Type B pancreatic cell (in vitro differentiated cells): ENCODE measurements around the gene UBE2E1. TPM values are rescaled to one million over a fixed set of nuclear protein-coding genes. Genes with fewer than 3 reads are reported as not detected.

Source experiments
- DNase-seq: peaks from one replicate; pipeline ENCODE4 v3.0.0; 2021; ENCODE audit warnings: mixed read lengths; ENCODE audit not compliant: unreplicated experiment; ENCODE audit errors: extremely low spot score
- H3K27ac Mint-ChIP-seq: 2 replicates; pipeline ENCODE4 v1.8.0; 2021; ENCODE audit warnings: mild to moderate bottlenecking, mixed read lengths
- H3K27me3 Mint-ChIP-seq: 2 replicates; pipeline ENCODE4 v1.8.0; 2021; ENCODE audit warnings: mixed read lengths
- H3K36me3 Mint-ChIP-seq: 2 replicates; pipeline ENCODE4 v1.8.0; 2021; ENCODE audit warnings: mixed read lengths
- H3K4me1 Mint-ChIP-seq: one replicate; pipeline ENCODE4 v1.8.0; 2021; ENCODE audit warnings: mixed read lengths; ENCODE audit not compliant: unreplicated experiment
- H3K4me3 Mint-ChIP-seq: 2 replicates; pipeline ENCODE4 v1.8.0; 2021; ENCODE audit warnings: mild to moderate bottlenecking, mixed read lengths
- H3K9me3 Mint-ChIP-seq: 2 replicates; pipeline ENCODE4 v1.8.0; 2021; ENCODE audit warnings: mixed read lengths
- CTCF ChIP-seq: fragments of 200-600 bp; sonication (generic); conservative IDR thresholded peaks from 2 replicates; pipeline ENCODE4 v1.5.0; 2021; ENCODE audit warnings: antibody characterized with exemption, mild to moderate bottlenecking
- long read RNA-seq: library from polyadenylated mRNA; unstranded; transcript quantifications from one replicate; pipeline ENCODE4 v2.0.0, GENCODE V29; 2020
- total RNA-seq: library from RNA; stranded (reverse); gene quantifications from 2 replicates; pipeline ENCODE4 v1.2.1, GENCODE V29; 2021; ENCODE audit warnings: low replicate concordance

UBE2E1 gene
- 93.2 and 110 TPM in 2 replicates for total RNA-seq
- long read RNA-seq, partial matches to known transcripts, result 2 of 4 reads
- long read RNA-seq, other reads (novel, unspliced or antisense), result 1 of 4 reads

GRCh38 chr3:23805633-23806533 is at the start of gene UBE2E1:
Gene UBE2E1, plus strand, starts transcription at chr3:23805955. Its CDS starts 1,315 bp downstream, at chr3:23807270.
- H3K27ac Mint-ChIP-seq, result peak within 1 kb of the TSS; percentile 91
- peak; percentile 76 for DNase-seq
- TF ChIP-seq CTCF, result peak; percentile 23
- peak within 1 kb of the TSS; percentile 97 for H3K4me3 Mint-ChIP-seq
- H3K27me3 Mint-ChIP-seq, result no peaks in the 10 kb centered on the region
- no peaks in the 10 kb centered on the region for H3K9me3 Mint-ChIP-seq
- no peaks in the 10 kb centered on the region for H3K36me3 Mint-ChIP-seq
- H3K4me1 Mint-ChIP-seq, result peaks cover 32% of the 10 kb centered on the region

GRCh38 chr3:23756206-23756840 is 49.4 kb upstream of the UBE2E1 start:
- Mint-ChIP-seq H3K36me3 (no peaks in the 10 kb centered on the region), H3K27ac (no peak overlapping the region), H3K27me3 (peaks cover 3% of the 10 kb centered on the region), H3K4me1 (peaks cover 29% of the 10 kb centered on the region), H3K9me3 (no peaks in the 10 kb centered on the region), H3K4me3 (no peak overlapping the region)
- TF ChIP-seq CTCF, result no peak
- no peak for DNase-seq

- H3K27ac Mint-ChIP-seq, result no peak overlapping the region
- no peaks in the 10 kb centered on the region for H3K36me3 Mint-ChIP-seq
- no peak overlapping the region for H3K4me3 Mint-ChIP-seq
- no peaks in the 10 kb centered on the region for H3K9me3 Mint-ChIP-seq
- DNase-seq, result no peak
- H3K27me3 Mint-ChIP-seq, result peaks cover 3% of the 10 kb centered on the region
- TF ChIP-seq CTCF, result no peak
- H3K4me1 Mint-ChIP-seq, result peaks cover 38% of the 10 kb centered on the region
These were observed 47.4 kb upstream of the UBE2E1 start for GRCh38 chr3:23758253-23758838.

- no peaks in the 10 kb centered on the region for H3K36me3 Mint-ChIP-seq
- H3K4me1 Mint-ChIP-seq, result peaks cover 38% of the 10 kb centered on the region
- H3K27ac Mint-ChIP-seq, result no peak overlapping the region
- H3K9me3 Mint-ChIP-seq, result no peaks in the 10 kb centered on the region
- no peak for TF ChIP-seq CTCF
- H3K27me3 Mint-ChIP-seq, result peaks cover 3% of the 10 kb centered on the region
- no peak for DNase-seq
- no peak overlapping the region for H3K4me3 Mint-ChIP-seq
These were observed 45.4 kb upstream of the UBE2E1 start for GRCh38 chr3:23760325-23760724.

GRCh38 chr3:23760871-23761373 is 44.8 kb upstream of the UBE2E1 start:
- Mint-ChIP-seq H3K4me3 (no peak overlapping the region), H3K9me3 (no peaks in the 10 kb centered on the region)
- no peak for DNase-seq

More at GRCh38 chr3:23760871-23761373, 44.8 kb upstream of the UBE2E1 start:
- H3K27ac Mint-ChIP-seq, result no peak overlapping the region
- no peak for TF ChIP-seq CTCF
- H3K36me3 Mint-ChIP-seq, result no peaks in the 10 kb centered on the region
- peaks cover 36% of the 10 kb centered on the region for H3K4me1 Mint-ChIP-seq
- H3K27me3 Mint-ChIP-seq, result peaks cover 3% of the 10 kb centered on the region
